ENCODE data around the gene ZNF865. TPM values are rescaled to one million over a fixed set of nuclear protein-coding genes. Genes with fewer than 3 reads are reported as not detected.
"Not testable (repeated sequence)": the region's sequence is repeated elsewhere in the genome, so short reads cannot be mapped to it uniquely, and the experiment has no call there.

The ZNF865 gene
- total RNA-seq, 1 experiment from 2014 or later = 5.5 TPM

- no peak overlapping the region for H3K4me2 ChIP-seq (ENCODE audit: low read length)
- no peaks in the 10 kb centered on the region for H3K27me3 ChIP-seq (ENCODE audit: low read length)
- H3K9me2 ChIP-seq (replicated peaks; ENCODE audit: low read length) = no peaks in the 10 kb centered on the region
- H3F3A ChIP-seq (ENCODE audit: low read length, unreplicated experiment) = no peaks in the 10 kb centered on the region
- POLR2A ChIA-PET (ENCODE audit: unreplicated experiment) = no interaction called here
- TF ChIP-seq EZH2phosphoT487 (IDR thresholded peaks at IDR 0.05; ENCODE audit: borderline replicate concordance, low read length) = no peak
- H3K79me2 ChIP-seq (ENCODE audit: low read length) = no peaks in the 10 kb centered on the region
- DNase-seq (no peak), ATAC-seq (peak; percentile 43)
- H3K4me1 ChIP-seq (ENCODE audit: insufficient read depth, low read length) = no peaks in the 10 kb centered on the region
- H3K27ac ChIP-seq (ENCODE audit: low read length) = no peak overlapping the region
- no peak overlapping the region for H3K9ac ChIP-seq (ENCODE audit: low read length)
- H4K20me1 ChIP-seq (ENCODE audit: low read length) = no peaks in the 10 kb centered on the region
- no peak overlapping the region for H2AFZ ChIP-seq (ENCODE audit: low read length)
- intact Hi-C loops (cut with micrococcal nuclease) = no loop called here
- BruUV-seq (replicated peaks) = no TSS peak
- H3K36me3 ChIP-seq (ENCODE audit: low read depth, low read length) = no peaks in the 10 kb centered on the region
- H3K4me3 ChIP-seq (ENCODE audit: low read length) = no peak overlapping the region
- CTCF ChIA-PET = no interaction called here
- H3K9me3 ChIP-seq (ENCODE audit: low read length) = no peaks in the 10 kb centered on the region
These were observed 42.2 kb upstream of the ZNF865 start for GRCh38 chr19:55563261-55563690.

DNA sequence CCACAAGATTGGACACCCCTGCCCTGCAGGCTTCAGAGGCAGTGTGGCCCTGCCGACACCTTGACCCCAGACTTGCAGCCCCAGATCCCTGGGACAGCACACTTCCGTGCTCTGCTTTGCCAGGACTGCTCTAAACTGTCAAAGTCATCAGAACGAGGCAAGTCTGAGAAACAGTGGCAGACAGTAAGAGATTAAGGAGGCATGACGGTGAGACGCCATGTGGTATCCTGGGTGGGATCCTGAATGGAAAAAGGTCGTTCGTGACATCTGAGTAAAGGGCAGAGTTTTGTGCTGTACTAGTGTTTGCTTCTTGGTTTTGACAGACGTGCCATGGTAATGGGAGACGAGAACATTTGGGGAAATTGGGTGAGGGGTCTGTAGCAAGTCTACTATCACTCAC is 38.6 kb upstream of the ZNF865 start:
- H3F3A ChIP-seq (ENCODE audit: low read length, unreplicated experiment) = no peaks in the 10 kb centered on the region
- intact Hi-C loops (cut with micrococcal nuclease) = no loop called here
- H3K4me1 ChIP-seq (ENCODE audit: insufficient read depth, low read length) = no peaks in the 10 kb centered on the region
- TF ChIP-seq EZH2 (IDR thresholded peaks at IDR 0.05; ENCODE audit: low read length, unreplicated experiment) (no peak), EZH2phosphoT487 (IDR thresholded peaks at IDR 0.05; ENCODE audit: borderline replicate concordance, low read length) (no peak), CTCF (conservative IDR thresholded peaks at IDR 0.05; ENCODE audit: low read depth, low read length) (no peak)
- H3K27me3 ChIP-seq (ENCODE audit: low read length) = no peaks in the 10 kb centered on the region
- no peaks in the 10 kb centered on the region for H3K9me3 ChIP-seq (ENCODE audit: low read length)
- no peak overlapping the region for H3K4me2 ChIP-seq (ENCODE audit: low read length)
- ATAC-seq (no peak), DNase-seq (no peak)
- no peaks in the 10 kb centered on the region for H3K36me3 ChIP-seq (ENCODE audit: low read depth, low read length)
- no peaks in the 10 kb centered on the region for H3K9me2 ChIP-seq (replicated peaks; ENCODE audit: low read length)
- H3K27ac ChIP-seq (ENCODE audit: low read length) = no peak overlapping the region
- ChIA-PET CTCF (no interaction called here), POLR2A (ENCODE audit: unreplicated experiment) (no interaction called here)
- H3K9ac ChIP-seq (ENCODE audit: low read length) = no peak overlapping the region
- H4K20me1 ChIP-seq (ENCODE audit: low read length) = no peaks in the 10 kb centered on the region
- H3K4me3 ChIP-seq (ENCODE audit: low read length) = no peak overlapping the region
- BruUV-seq (replicated peaks) = no TSS peak
- no peak overlapping the region for H2AFZ ChIP-seq (ENCODE audit: low read length)
- H3K79me2 ChIP-seq (ENCODE audit: low read length) = no peaks in the 10 kb centered on the region

- Histone ChIP-seq H3K9me2 (replicated peaks; ENCODE audit: low read length) (no peaks in the 10 kb centered on the region), H3F3A (ENCODE audit: low read length, unreplicated experiment) (no peaks in the 10 kb centered on the region), H3K27me3 (ENCODE audit: low read length) (no peaks in the 10 kb centered on the region), H3K79me2 (ENCODE audit: low read length) (no peaks in the 10 kb centered on the region), H3K9ac (ENCODE audit: low read length) (no peak overlapping the region), H3K4me1 (ENCODE audit: insufficient read depth, low read length) (no peaks in the 10 kb centered on the region), H3K36me3 (ENCODE audit: low read depth, low read length) (no peaks in the 10 kb centered on the region), H2AFZ (ENCODE audit: low read length) (no peak overlapping the region), H3K9me3 (ENCODE audit: low read length) (no peaks in the 10 kb centered on the region), H3K4me2 (ENCODE audit: low read length) (no peak overlapping the region), H3K4me3 (ENCODE audit: low read length) (no peak overlapping the region), H3K27ac (ENCODE audit: low read length) (no peak overlapping the region), H4K20me1 (ENCODE audit: low read length) (no peaks in the 10 kb centered on the region)
- no peak for DNase-seq
- no TSS peak for BruUV-seq (replicated peaks)
- ChIA-PET POLR2A (ENCODE audit: unreplicated experiment) (no interaction called here), CTCF (no interaction called here)
- TF ChIP-seq EZH2phosphoT487 (IDR thresholded peaks at IDR 0.05; ENCODE audit: borderline replicate concordance, low read length) (no peak), CTCF (conservative IDR thresholded peaks at IDR 0.05; ENCODE audit: low read depth, low read length) (no peak), EZH2 (IDR thresholded peaks at IDR 0.05; ENCODE audit: low read length, unreplicated experiment) (no peak)
- ATAC-seq = no peak
- intact Hi-C loops (cut with micrococcal nuclease) = no loop called here
These were observed 37.6 kb upstream of the ZNF865 start for GRCh38 chr19:55567708-55568328.

GRCh38 chr19:55569477-55569876 is 36.0 kb upstream of the ZNF865 start:
- H3K27ac ChIP-seq (ENCODE audit: low read length); H3F3A ChIP-seq (ENCODE audit: low read length, unreplicated experiment); H3K4me1 ChIP-seq (ENCODE audit: insufficient read depth, low read length); H3K4me2 ChIP-seq (ENCODE audit: low read length); POLR2A ChIA-PET (ENCODE audit: unreplicated experiment); intact Hi-C loops (cut with micrococcal nuclease); DNase-seq; H2AFZ ChIP-seq (ENCODE audit: low read length); ATAC-seq; H3K36me3 ChIP-seq (ENCODE audit: low read depth, low read length); H3K9ac ChIP-seq (ENCODE audit: low read length); H3K9me2 ChIP-seq (replicated peaks; ENCODE audit: low read length); H3K27me3 ChIP-seq (ENCODE audit: low read length); H3K9me3 ChIP-seq (ENCODE audit: low read length); H3K79me2 ChIP-seq (ENCODE audit: low read length); H3K4me3 ChIP-seq (ENCODE audit: low read length); BruUV-seq (replicated peaks); CTCF ChIA-PET; H4K20me1 ChIP-seq (ENCODE audit: low read length): not testable (repeated sequence)

- H3K27ac ChIP-seq (ENCODE audit: low read length); H3K4me3 ChIP-seq (ENCODE audit: low read length); ATAC-seq; H3K36me3 ChIP-seq (ENCODE audit: low read depth, low read length); H3F3A ChIP-seq (ENCODE audit: low read length, unreplicated experiment); H3K4me1 ChIP-seq (ENCODE audit: insufficient read depth, low read length); H3K27me3 ChIP-seq (ENCODE audit: low read length); H2AFZ ChIP-seq (ENCODE audit: low read length); DNase-seq; POLR2A ChIA-PET (ENCODE audit: unreplicated experiment); H3K9me2 ChIP-seq (replicated peaks; ENCODE audit: low read length); H4K20me1 ChIP-seq (ENCODE audit: low read length); H3K9ac ChIP-seq (ENCODE audit: low read length); H3K9me3 ChIP-seq (ENCODE audit: low read length); H3K4me2 ChIP-seq (ENCODE audit: low read length); BruUV-seq (replicated peaks); H3K79me2 ChIP-seq (ENCODE audit: low read length); intact Hi-C loops (cut with micrococcal nuclease): not testable (repeated sequence)
- CTCF ChIA-PET = interaction anchor here (0.7 kb wide), 1 partner anchor 17 kb away, joined by 11 read pairs; no protein-coding TSS in a partner anchor
These were observed 31.5 kb upstream of the ZNF865 start for GRCh38 chr19:55573929-55574328.

Data from PC-3 (cell line).